ENCODE results near the gene PDE8A.

Gene PDE8A

DNA sequence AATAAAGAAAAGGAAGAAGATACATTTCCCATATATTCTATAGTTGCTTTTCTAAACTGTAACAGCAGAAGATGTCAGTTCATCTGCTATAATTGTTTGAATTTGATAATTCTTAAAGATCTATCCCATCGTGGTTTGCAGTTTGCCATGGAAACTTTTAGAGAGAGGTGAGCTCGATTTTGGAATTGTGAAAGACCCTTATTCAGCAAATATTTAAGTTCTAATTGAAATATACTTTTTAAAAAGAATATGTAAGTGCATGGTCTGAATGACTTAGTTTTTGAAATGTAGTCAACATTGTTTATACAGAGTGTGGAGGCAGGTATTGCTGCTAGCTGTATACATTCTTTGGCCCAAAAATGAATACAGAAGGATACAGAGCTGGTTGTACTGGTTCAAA lies 127.7 kb downstream of the PDE8A start:
- no peaks in the 10 kb centered on the region for H3K9me3 ChIP-seq (ENCODE audit: low read length)
- no peaks in the 10 kb centered on the region for H3K36me3 ChIP-seq (ENCODE audit: insufficient read depth, low read length)
- H3K4me1 ChIP-seq (ENCODE audit: insufficient read depth, low read length): peaks cover 3% of the 10 kb centered on the region
- no peak overlapping the region for H2AFZ ChIP-seq (ENCODE audit: low read depth, low read length)
- no peak overlapping the region for H3K4me3 ChIP-seq (ENCODE audit: low read length)
- no peaks in the 10 kb centered on the region for H3K27me3 ChIP-seq (ENCODE audit: insufficient read depth, low read length)

GRCh38 chr15:85112997-85113396 lies 131.3 kb downstream of the PDE8A start:
- Histone ChIP-seq H3K4me1 (ENCODE audit: insufficient read depth, low read length) (peaks cover 3% of the 10 kb centered on the region), H3K36me3 (ENCODE audit: insufficient read depth, low read length) (peaks cover 2% of the 10 kb centered on the region)

GRCh38 chr15:85114886-85115285 lies 133.2 kb downstream of the PDE8A start:
- Histone ChIP-seq H3K36me3 (ENCODE audit: insufficient read depth, low read length) (peaks cover 2% of the 10 kb centered on the region), H3K4me1 (ENCODE audit: insufficient read depth, low read length) (peaks cover 3% of the 10 kb centered on the region), H2AFZ (ENCODE audit: low read depth, low read length) (no peak overlapping the region), H3K9me3 (ENCODE audit: low read length) (no peaks in the 10 kb centered on the region), H3K4me3 (ENCODE audit: low read length) (no peak overlapping the region), H3K27me3 (ENCODE audit: insufficient read depth, low read length) (no peaks in the 10 kb centered on the region)

More at GRCh38 chr15:85112997-85113396, 131.3 kb downstream of the PDE8A start:
- no peak overlapping the region for H3K4me3 ChIP-seq (ENCODE audit: low read length)
- H2AFZ ChIP-seq (ENCODE audit: low read depth, low read length): no peak overlapping the region
- H3K27me3 ChIP-seq (ENCODE audit: insufficient read depth, low read length): no peaks in the 10 kb centered on the region
- H3K9me3 ChIP-seq (ENCODE audit: low read length): no peaks in the 10 kb centered on the region

DNA sequence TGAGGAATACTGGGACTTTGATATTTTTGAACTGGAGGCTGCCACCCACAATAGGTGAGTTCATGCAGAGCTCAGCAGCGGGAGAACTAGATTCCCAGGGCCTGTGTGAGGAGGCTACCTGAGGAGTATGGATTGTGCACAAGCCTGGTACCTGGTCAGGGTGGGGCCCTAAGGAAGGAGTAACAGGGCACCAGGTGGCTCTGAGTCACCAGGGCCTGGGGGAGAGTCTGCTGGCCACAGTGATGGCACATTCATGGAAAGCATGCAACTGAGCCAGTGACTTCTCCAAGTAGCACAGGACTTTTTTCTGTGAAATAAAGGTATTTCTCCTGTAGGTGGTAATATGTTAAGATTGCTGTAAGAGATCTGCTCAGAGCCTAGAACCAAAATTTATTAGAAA lies 134.4 kb downstream of the PDE8A start:
- peaks cover 2% of the 10 kb centered on the region for H3K36me3 ChIP-seq (ENCODE audit: insufficient read depth, low read length)
- H3K27me3 ChIP-seq (ENCODE audit: insufficient read depth, low read length): no peaks in the 10 kb centered on the region
- peaks cover 3% of the 10 kb centered on the region for H3K4me1 ChIP-seq (ENCODE audit: insufficient read depth, low read length)
- H3K9me3 ChIP-seq (ENCODE audit: low read length): no peaks in the 10 kb centered on the region
- H3K4me3 ChIP-seq (ENCODE audit: low read length): no peak overlapping the region
- H2AFZ ChIP-seq (ENCODE audit: low read depth, low read length): no peak overlapping the region

GRCh38 chr15:85116494-85116893 lies 134.8 kb downstream of the PDE8A start:
- Histone ChIP-seq H3K4me3 (ENCODE audit: low read length) (no peak overlapping the region), H3K36me3 (ENCODE audit: insufficient read depth, low read length) (peaks cover 2% of the 10 kb centered on the region), H2AFZ (ENCODE audit: low read depth, low read length) (no peak overlapping the region), H3K4me1 (ENCODE audit: insufficient read depth, low read length) (peaks cover 3% of the 10 kb centered on the region), H3K9me3 (ENCODE audit: low read length) (no peaks in the 10 kb centered on the region), H3K27me3 (ENCODE audit: insufficient read depth, low read length) (no peaks in the 10 kb centered on the region)

DNA sequence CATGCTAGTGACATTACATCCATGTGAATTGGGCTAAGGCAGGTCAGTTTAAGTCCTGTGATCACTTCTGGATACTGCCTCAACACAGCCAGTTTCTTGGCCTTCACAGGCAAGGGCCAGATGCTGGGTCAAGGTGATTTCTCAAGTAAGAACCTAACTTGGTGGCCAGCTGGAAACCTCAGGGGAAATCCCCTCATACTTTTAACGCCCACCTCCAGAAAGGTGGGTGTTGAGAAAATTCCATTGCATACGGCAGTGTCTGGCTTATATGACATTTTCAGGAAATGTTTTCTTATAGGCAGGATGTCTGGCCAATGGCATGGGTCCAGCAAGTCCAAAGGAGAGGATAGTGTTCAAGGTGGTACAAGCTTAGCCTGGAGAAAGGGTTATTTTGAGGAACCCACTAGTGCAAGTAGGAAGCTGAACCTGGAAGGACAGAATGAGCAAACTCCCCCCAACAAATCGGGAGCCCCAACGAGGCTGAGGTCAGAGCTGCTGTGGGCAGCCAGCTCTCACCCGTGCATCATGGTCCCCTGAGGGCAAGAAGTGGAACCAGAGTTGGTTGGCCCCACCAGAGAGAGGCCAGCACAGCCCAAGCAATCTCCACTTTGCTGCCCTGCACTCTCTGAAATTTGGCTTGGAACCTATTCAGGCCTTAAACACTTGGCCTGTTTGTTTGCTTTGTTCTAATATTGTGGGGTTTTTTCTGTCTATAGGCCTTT lies 135.4 kb downstream of the PDE8A start:
- H3K36me3 ChIP-seq (ENCODE audit: insufficient read depth, low read length): peaks cover 2% of the 10 kb centered on the region
- peaks cover 3% of the 10 kb centered on the region for H3K4me1 ChIP-seq (ENCODE audit: insufficient read depth, low read length)
- H3K27me3 ChIP-seq (ENCODE audit: insufficient read depth, low read length): no peaks in the 10 kb centered on the region
- no peaks in the 10 kb centered on the region for H3K9me3 ChIP-seq (ENCODE audit: low read length)
- H3K4me3 ChIP-seq (ENCODE audit: low read length): no peak overlapping the region
- H2AFZ ChIP-seq (ENCODE audit: low read depth, low read length): no peak overlapping the region

DNA sequence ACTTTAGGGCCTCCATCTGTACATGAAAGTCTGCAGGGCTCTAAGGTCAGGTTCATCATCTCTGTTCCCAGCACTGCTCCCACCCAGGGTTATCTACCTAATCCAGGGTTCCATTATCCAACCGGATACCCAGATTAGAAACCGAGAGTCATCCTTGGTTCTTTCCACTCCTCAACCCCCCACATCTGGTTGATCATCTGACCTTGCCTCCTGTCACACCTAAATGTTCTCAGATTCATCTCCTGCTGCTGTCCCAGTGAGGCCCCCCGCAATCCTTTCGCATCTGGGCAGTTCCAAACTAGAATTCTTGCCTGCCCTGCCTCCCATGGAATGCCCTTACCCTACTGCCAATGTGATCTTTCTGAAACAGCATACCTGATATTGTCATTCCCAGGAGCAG lies 136.5 kb downstream of the PDE8A start:
- Histone ChIP-seq H3K36me3 (ENCODE audit: insufficient read depth, low read length) (peaks cover 2% of the 10 kb centered on the region), H3K9me3 (ENCODE audit: low read length) (no peaks in the 10 kb centered on the region), H3K27me3 (ENCODE audit: insufficient read depth, low read length) (no peaks in the 10 kb centered on the region), H3K4me1 (ENCODE audit: insufficient read depth, low read length) (peaks cover under 1% of the 10 kb centered on the region), H3K4me3 (ENCODE audit: low read length) (no peak overlapping the region), H2AFZ (ENCODE audit: low read depth, low read length) (no peak overlapping the region)

DNA sequence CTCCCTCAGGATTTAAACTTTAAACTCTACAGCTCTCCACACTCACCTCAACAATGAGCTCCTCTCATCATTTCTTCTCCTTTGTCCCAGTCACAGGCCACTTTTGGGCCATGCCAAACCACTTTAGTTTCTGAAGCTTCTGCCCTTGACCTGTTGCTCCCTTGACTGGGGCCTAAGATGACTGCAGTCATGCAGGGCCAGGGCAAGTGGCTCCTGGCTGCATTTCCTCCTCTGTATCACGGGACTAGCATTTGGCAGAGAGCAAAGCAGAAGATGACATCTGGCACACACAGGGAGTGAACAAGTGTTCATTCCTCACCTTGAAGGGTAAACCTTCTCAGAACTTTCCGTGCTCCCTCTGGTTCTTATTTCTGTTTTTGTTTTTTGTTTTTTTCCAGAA lies 136.9 kb downstream of the PDE8A start:
- no peak overlapping the region for H3K4me3 ChIP-seq (ENCODE audit: low read length)
- no peaks in the 10 kb centered on the region for H3K4me1 ChIP-seq (ENCODE audit: insufficient read depth, low read length)
- H2AFZ ChIP-seq (ENCODE audit: low read depth, low read length): no peak overlapping the region
- H3K36me3 ChIP-seq (ENCODE audit: insufficient read depth, low read length): peaks cover 2% of the 10 kb centered on the region
- H3K9me3 ChIP-seq (ENCODE audit: low read length): no peaks in the 10 kb centered on the region
- H3K27me3 ChIP-seq (ENCODE audit: insufficient read depth, low read length): no peaks in the 10 kb centered on the region

- Histone ChIP-seq H3K9me3 (ENCODE audit: low read length) (no peaks in the 10 kb centered on the region), H3K4me1 (ENCODE audit: insufficient read depth, low read length) (peaks cover 6% of the 10 kb centered on the region), H2AFZ (ENCODE audit: low read depth, low read length) (no peak overlapping the region), H3K4me3 (ENCODE audit: low read length) (no peak overlapping the region), H3K36me3 (ENCODE audit: insufficient read depth, low read length) (peaks cover 2% of the 10 kb centered on the region), H3K27me3 (ENCODE audit: insufficient read depth, low read length) (no peaks in the 10 kb centered on the region)
These were observed 138.9 kb downstream of the PDE8A start for GRCh38 chr15:85120351-85121113.

DNA sequence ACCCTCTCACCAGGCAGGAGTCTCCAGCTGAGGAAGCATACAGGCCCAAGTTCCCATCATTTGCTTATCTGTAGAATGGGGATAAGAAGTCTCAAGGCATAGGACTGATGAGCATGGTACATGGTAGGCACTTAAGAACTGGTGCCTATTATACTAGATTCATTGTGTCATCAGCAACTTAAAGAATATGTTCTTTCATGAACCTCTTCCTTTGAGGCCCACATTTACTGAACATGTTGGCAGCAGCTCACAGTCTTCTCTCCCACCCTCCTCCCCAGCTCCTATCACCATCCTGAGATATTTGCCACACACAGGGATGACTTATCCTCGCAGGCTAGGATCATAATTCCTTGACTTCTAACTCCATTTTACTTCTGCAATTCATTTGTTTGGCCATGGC lies 142.5 kb downstream of the PDE8A start:
- Histone ChIP-seq H2AFZ (ENCODE audit: low read depth, low read length) (no peak overlapping the region), H3K4me1 (ENCODE audit: insufficient read depth, low read length) (peaks cover 6% of the 10 kb centered on the region), H3K27me3 (ENCODE audit: insufficient read depth, low read length) (no peaks in the 10 kb centered on the region), H3K4me3 (ENCODE audit: low read length) (no peak overlapping the region), H3K36me3 (ENCODE audit: insufficient read depth, low read length) (no peaks in the 10 kb centered on the region), H3K9me3 (ENCODE audit: low read length) (no peaks in the 10 kb centered on the region)

GRCh38 chr15:85125056-85125661 lies 143.5 kb downstream of the PDE8A start:
- no peaks in the 10 kb centered on the region for H3K36me3 ChIP-seq (ENCODE audit: insufficient read depth, low read length)
- H3K27me3 ChIP-seq (ENCODE audit: insufficient read depth, low read length): no peaks in the 10 kb centered on the region
- no peaks in the 10 kb centered on the region for H3K9me3 ChIP-seq (ENCODE audit: low read length)
- no peak overlapping the region for H3K4me3 ChIP-seq (ENCODE audit: low read length)
- H2AFZ ChIP-seq (ENCODE audit: low read depth, low read length): no peak overlapping the region
- peaks cover 6% of the 10 kb centered on the region for H3K4me1 ChIP-seq (ENCODE audit: insufficient read depth, low read length)

DNA sequence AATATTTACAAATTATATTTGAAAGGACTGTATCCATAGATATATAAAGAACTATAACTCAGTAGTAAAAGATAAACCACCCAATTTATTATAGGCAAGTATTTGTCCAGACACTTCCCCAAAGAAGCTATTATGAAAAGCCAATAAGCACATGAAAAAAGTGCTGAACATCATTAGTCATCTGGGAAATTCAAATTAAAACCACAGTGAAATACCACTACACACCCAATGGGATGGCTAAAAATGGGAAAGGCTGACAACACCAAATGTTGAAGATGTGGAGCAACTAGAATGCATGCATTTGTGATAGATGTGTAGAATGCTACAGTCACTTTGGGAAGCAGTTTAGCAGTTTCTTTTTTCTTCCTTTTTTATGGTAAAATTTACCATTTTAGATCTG lies 147.0 kb downstream of the PDE8A start:
- Histone ChIP-seq H3K36me3 (ENCODE audit: insufficient read depth, low read length) (no peaks in the 10 kb centered on the region), H3K27me3 (ENCODE audit: insufficient read depth, low read length) (no peaks in the 10 kb centered on the region), H2AFZ (ENCODE audit: low read depth, low read length) (no peak overlapping the region), H3K4me1 (ENCODE audit: insufficient read depth, low read length) (peaks cover 6% of the 10 kb centered on the region), H3K9me3 (ENCODE audit: low read length) (peaks cover 2% of the 10 kb centered on the region), H3K4me3 (ENCODE audit: low read length) (no peak overlapping the region)

GRCh38 chr15:85129881-85130280 lies 148.2 kb downstream of the PDE8A start:
- peaks cover 2% of the 10 kb centered on the region for H3K9me3 ChIP-seq (ENCODE audit: low read length)
- H3K36me3 ChIP-seq (ENCODE audit: insufficient read depth, low read length): no peaks in the 10 kb centered on the region
- H3K4me3 ChIP-seq (ENCODE audit: low read length): no peak overlapping the region
- H3K27me3 ChIP-seq (ENCODE audit: insufficient read depth, low read length): no peaks in the 10 kb centered on the region
- peaks cover 5% of the 10 kb centered on the region for H3K4me1 ChIP-seq (ENCODE audit: insufficient read depth, low read length)
- no peak overlapping the region for H2AFZ ChIP-seq (ENCODE audit: low read depth, low read length)
